Measurements from ENCODE around the gene ITIH4. TPM values are rescaled to one million over a fixed set of nuclear protein-coding genes. Genes with fewer than 3 reads are reported as not detected.

ITIH4 gene
- total and polyA plus RNA-seq, 10 of the 15 experiments (the other 5 are each of a cell fraction or from before 2014, with no cell fraction given), result 0.64 to 4.1 (median 1.3) TPM

GRCh38 chr3:52846432-52846965 is 16.0 kb upstream of the ITIH4 start:
- BruUV-seq (replicated peaks), result no TSS peak
- Histone ChIP-seq H3K4me2 (ENCODE audit: control insufficient read depth, insufficient read depth) (peak overlapping the region; percentile 41; the same call in 1 of the 2 replicates), H3K4me1 (ENCODE audit: control insufficient read depth, insufficient read depth, low read length) (peaks cover 8% of the 10 kb centered on the region), H3K9me3 (replicated peaks; ENCODE audit: control insufficient read depth, insufficient read depth, low read length) (no peaks in the 10 kb centered on the region), H3K36me3 (ENCODE audit: control insufficient read depth in 2 of 2, insufficient read depth in 2 of 2, low read length in 1 of 2) (peaks cover 12 to 16% of the 10 kb centered on the region in 2 experiments), H3K4me3 (no peak overlapping the region), H2AFZ (ENCODE audit: control insufficient read depth, low read depth, low read length) (peak overlapping the region; percentile 7; the same call in 1 of the 2 replicates), H4K20me1 (ENCODE audit: control insufficient read depth, insufficient read depth) (no peaks in the 10 kb centered on the region), H3K9ac (ENCODE audit: control insufficient read depth, insufficient read depth, low read length) (no peak overlapping the region), H3K27me3 (replicated peaks in 1 of 2; ENCODE audit: control insufficient read depth in 2 of 2, insufficient read depth in 2 of 2, low read length in 1 of 2) (no peaks in the 10 kb centered on the region), H3K27ac (ENCODE audit: control insufficient read depth, insufficient read depth) (peak overlapping the region; percentile 32; the same call in 1 of the 2 replicates), H3K79me2 (ENCODE audit: control insufficient read depth, insufficient read depth, low read length) (no peaks in the 10 kb centered on the region)
- ATAC-seq (no peak), FAIRE-seq (no peak), DNase-seq (ENCODE audit: low read depth, low spot score) (no peak)
- ChIA-PET RAD21 (ENCODE audit: unreplicated experiment) (interaction anchor here (1.1 to 1.4 kb wide), 2 partner anchors 51 to 88 kb away, joined by 3 to 4 read pairs; partner anchors contain the start of gene STIMATE), POLR2A (no interaction called here), CTCF (interaction anchor here (0.6 to 3.7 kb wide), 11 partner anchors 9 to 227 kb away, joined by 3 to 27 read pairs (median 5); no protein-coding TSS in a partner anchor), SMC1A (ENCODE audit: uncharacterized antibody, unreplicated experiment) (interaction anchor here (0.7 to 2.6 kb wide), 7 partner anchors 10 to 90 kb away, joined by 3 to 12 read pairs (median 4); no protein-coding TSS in a partner anchor)
- TF ChIP-seq MEF2B (IDR thresholded peaks at IDR 0.05; ENCODE audit: partially characterized antibody, poor library complexity, severe bottlenecking), result peak; percentile 52
- TF ChIP-seq BHLHE40 (IDR thresholded peaks at IDR 0.05; ENCODE audit: borderline replicate concordance in 1 of 2, low read depth in 2 of 2, low read length in 1 of 2), result 0 out of 4 replicates have a peak, but pooled peaks of 1 of the 2 experiments have one; percentile 29
- no peak for TF ChIP-seq FOS (IDR thresholded peaks at IDR 0.05; ENCODE audit: borderline replicate concordance, extremely low read depth, insufficient read length)
- peak in 1 of 2 experiments; percentile 18; a peak in 1 of 4 replicates for TF ChIP-seq ETV6 (conservative IDR thresholded peaks at IDR 0.05 in 1 of 2, IDR thresholded peaks at IDR 0.05 in 1 of 2; ENCODE audit: borderline replicate concordance in 1 of 2, low read depth in 1 of 2)
- no peak for TF ChIP-seq TAF1 (IDR thresholded peaks at IDR 0.05; ENCODE audit: borderline replicate concordance, low read depth, low read length)
- TF ChIP-seq CBX5 (IDR thresholded peaks at IDR 0.05; ENCODE audit: low read depth), result no peak
- no peak for TF ChIP-seq ZNF24 (IDR thresholded peaks at IDR 0.05)
- TF ChIP-seq CBFB (IDR thresholded peaks at IDR 0.05; ENCODE audit: low read depth), result no peak
- in situ Hi-C loops (cut with MboI) (loop anchor here (10.0 kb wide), 1 partner anchor 228 kb away; no protein-coding TSS in a partner anchor), intact Hi-C loops (cut with micrococcal nuclease; ENCODE audit: unreplicated experiment) (no loop called here)
- 64% methylated on average over 15 of the region's 15 CpGs for WGBS (ENCODE audit: insufficient coverage, insufficient replicate concordance, low lambda C conversion rate, missing lambda C conversion rate)

All from GM12878 (cell line).